Measurements from ENCODE around the gene RNF13.

- no peak for TF ChIP-seq CTCF (IDR thresholded peaks at IDR 0.05)
- TF ChIP-seq POLR2A (IDR thresholded peaks at IDR 0.05), result no peak
These were observed 157.1 kb downstream of the RNF13 start for GRCh38 chr3:149969940-149970715.
